HCT116 (cell line): ENCODE measurements around the gene SCGB1A1. TPM values are rescaled to one million over a fixed set of nuclear protein-coding genes. Genes with fewer than 3 reads are reported as not detected.

Source experiments
- ATAC-seq: fragments of 200-7000 bp; cut with Tn5 transposase; 2 replicates; pipeline ENCODE4 v1.9.1; 2020; ENCODE audit warnings: mild to moderate bottlenecking, moderate library complexity
- BruUV-seq: library from RNA; stranded (reverse); fragments of 400-500 nt; replicated peaks from 2 replicates; lab custom pipeline; 2021; lab: Mats Ljungman, UMichigan
- CTCF ChIA-PET: fragments of 300-600 bp; sonication (Branson Sonifier 250); formaldehyde crosslinking; loops from one replicate; lab custom pipeline; 2021; ENCODE audit warnings: antibody characterized with exemption; lab: Charles Lee
- POLR2A ChIA-PET: fragments of 300-600, 350-600 bp; sonication (Branson Sonifier 250); formaldehyde crosslinking; loops from one replicate; lab custom pipeline; 2021; ENCODE audit warnings: antibody characterized with exemption; lab: Charles Lee
- RAD21 ChIA-PET, 2 experiments: fragments of 300-600 bp; sonication (Branson Sonifier 250); formaldehyde crosslinking; loops; one replicate each; lab custom pipeline; 2023; ENCODE audit warnings: low total read pairs in 2 of 2; ENCODE audit not compliant: uncharacterized antibody in 2 of 2, unreplicated experiment in 2 of 2, low non-redundant PET in 1 of 2; lab: Charles Lee
- DNase-seq: peaks from one replicate; pipeline ENCODE4 v3.0.0-alpha.2; 2010; ENCODE audit warnings: low read depth, low spot score
- H2AFZ ChIP-seq: fragments of 200-600 bp; shearing (Covaris generic), sonication (generic); 2 replicates; pipeline ENCODE4 v1.6.1; 2017; ENCODE audit warnings: low read depth, mixed run types, mixed read lengths, antibody characterized with exemption, low read length; ENCODE audit not compliant: poor library complexity, severe bottlenecking
- H3K27ac ChIP-seq: 2 replicates; pipeline ENCODE4 v1.5.1; 2012; ENCODE audit warnings: low read depth, low read length
- H3K27me3 ChIP-seq: fragments of 200-600 bp; sonication (generic); 2 replicates; pipeline ENCODE4 v1.6.1; 2016; ENCODE audit warnings: mixed run types, low read length, mixed read lengths; ENCODE audit not compliant: insufficient read depth
- H3K36me3 ChIP-seq, 2 experiments: fragments of 200-500 bp in 1 of 2; fragments of 200-600 bp in 1 of 2; sonication (Bioruptor generic) in 1 of 2; sonication (generic) in 1 of 2; 2 replicates each; pipeline versions ENCODE4 v1.5.1 to v1.6.1; 2014 to 2016; ENCODE audit warnings: low read length in 2 of 2, inconsistent platforms in 1 of 2, mixed read lengths in 1 of 2, mixed run types in 1 of 2; ENCODE audit not compliant: insufficient read depth in 2 of 2, control insufficient read depth in 1 of 2
- H3K4me1 ChIP-seq, 2 experiments: fragments of 200-600 bp in 1 of 2; sonication (generic) in 1 of 2; 2 replicates each; pipeline versions ENCODE4 v1.5.1 to v1.6.1; 2012 to 2017; ENCODE audit warnings: low read length in 2 of 2, inconsistent platforms in 1 of 2, mild to moderate bottlenecking in 1 of 2, mixed read lengths in 1 of 2, mixed run types in 1 of 2, moderate library complexity in 1 of 2; ENCODE audit not compliant: insufficient read depth in 2 of 2, control insufficient read depth in 1 of 2
- H3K4me2 ChIP-seq: fragments of 200-600 bp; sonication (generic); 2 replicates; pipeline ENCODE4 v1.6.1; 2017; ENCODE audit warnings: mixed run types, low read length, mixed read lengths
- H3K4me3 ChIP-seq, 2 experiments: fragments of 200-600 bp in 1 of 2; sonication (generic) in 1 of 2; replicated peaks in 1 of 2; 2 replicates each; pipeline ENCODE4 v1.5.1; 2011 to 2016; ENCODE audit warnings: low read length in 2 of 2, control low read depth in 1 of 2, low read depth in 1 of 2, mild to moderate bottlenecking in 1 of 2, mixed read lengths in 1 of 2, mixed run types in 1 of 2
- H3K79me2 ChIP-seq: fragments of 200-600 bp; sonication (generic); 2 replicates; pipeline ENCODE4 v1.6.1; 2017; ENCODE audit warnings: mild to moderate bottlenecking, mixed run types, low read length, moderate library complexity, mixed read lengths; ENCODE audit not compliant: insufficient read depth
- H3K9ac ChIP-seq: fragments of 200-600 bp; sonication (generic); 2 replicates; pipeline ENCODE4 v1.6.1; 2016; ENCODE audit warnings: low read length, mixed read lengths
- H3K9me2 ChIP-seq: fragments of 200-600 bp; sonication (generic), shearing (Covaris generic); 2 replicates; pipeline ENCODE4 v1.6.1; 2017; ENCODE audit warnings: mixed run types, mild to moderate bottlenecking, moderate library complexity; ENCODE audit not compliant: insufficient read depth
- H3K9me3 ChIP-seq, 2 experiments: fragments of 200-500 bp in 1 of 2; fragments of 200-600 bp in 1 of 2; sonication (Bioruptor generic) in 1 of 2; sonication (generic) in 1 of 2; 2 replicates each; pipeline ENCODE4 v1.6.1; 2014 to 2017; ENCODE audit warnings: low read length in 2 of 2, mixed read lengths in 2 of 2, inconsistent platforms in 1 of 2, low read depth in 1 of 2, mild to moderate bottlenecking in 1 of 2, mixed run types in 1 of 2, moderate library complexity in 1 of 2; ENCODE audit not compliant: control insufficient read depth in 1 of 2, insufficient read depth in 1 of 2
- H4K20me1 ChIP-seq: fragments of 200-600 bp; sonication (generic), shearing (Covaris generic); 2 replicates; pipeline ENCODE4 v1.6.1; 2017; ENCODE audit warnings: mixed run types, mild to moderate bottlenecking, moderate library complexity; ENCODE audit not compliant: insufficient read depth
- CBX3 ChIP-seq: IDR thresholded peaks from 2 replicates; pipeline ENCODE4 v1.6.1; 2012; ENCODE audit warnings: low read depth
- ELF1 ChIP-seq: IDR thresholded peaks from 2 replicates; pipeline ENCODE4 v1.6.1; 2012; ENCODE audit warnings: low read depth, borderline replicate concordance
- JUND ChIP-seq: IDR thresholded peaks from 2 replicates; pipeline ENCODE4 v1.6.1; 2012
- POLR2A ChIP-seq: IDR thresholded peaks from 2 replicates; pipeline ENCODE4 v1.7.0; 2011; ENCODE audit warnings: borderline replicate concordance; ENCODE audit not compliant: insufficient read depth, insufficient read length; ENCODE audit errors: extremely low read depth
- RAD21 ChIP-seq: IDR thresholded peaks from 2 replicates; pipeline ENCODE4 v1.6.1; 2012; ENCODE audit warnings: low read depth, mild to moderate bottlenecking
- REST ChIP-seq: IDR thresholded peaks from 2 replicates; pipeline ENCODE4 v1.6.1; 2012; ENCODE audit warnings: low read depth
- SIN3A ChIP-seq: IDR thresholded peaks from 2 replicates; pipeline ENCODE4 v1.6.1; 2012; ENCODE audit warnings: low read depth
- SRF ChIP-seq: IDR thresholded peaks from 2 replicates; pipeline ENCODE4 v1.6.1; 2012; ENCODE audit warnings: low read depth
- YY1 ChIP-seq: IDR thresholded peaks from 2 replicates; pipeline ENCODE4 v1.6.1; 2011; ENCODE audit warnings: low read length, low read depth, moderate library complexity, mild to moderate bottlenecking; ENCODE audit not compliant: insufficient replicate concordance; ENCODE audit errors: extremely low read depth
- ZFX ChIP-seq: fragments of 450-650 bp; IDR thresholded peaks from 2 replicates; pipeline ENCODE4 v1.6.1; 2017
- intact Hi-C: fragments of 100-400 bp; cut with micrococcal nuclease; formaldehyde crosslinking; loops from 2 replicates; pipeline ENCODE4 v1.10.0; 2022
- total RNA-seq: library from RNA; stranded (reverse); gene quantifications from one replicate; pipeline ENCODE4 v1.2.1, GENCODE V29; 2021; ENCODE audit not compliant: unreplicated experiment
- TF ChIP-seq, protein P1 (sequence below): IDR thresholded peaks from 2 replicates; pipeline ENCODE4 v1.6.1; 2012

The SCGB1A1 gene
- total RNA-seq, 1 experiment from 2014 or later: 2.0 TPM

- Histone ChIP-seq H3K9ac (no peak overlapping the region), H3K79me2 (no peaks in the 10 kb centered on the region), H3K9me2 (no peaks in the 10 kb centered on the region), H3K4me3 (no peak overlapping the region), H3K9me3 (no peaks in the 10 kb centered on the region), H3K4me2 (no peak overlapping the region), H3K27ac (no peak overlapping the region), H3K36me3 (no peaks in the 10 kb centered on the region), H3K27me3 (no peaks in the 10 kb centered on the region), H3K4me1 (peaks cover 4 to 7% of the 10 kb centered on the region in 2 experiments; a peak in 3 of 4 replicates), H2AFZ (no peak overlapping the region), H4K20me1 (no peaks in the 10 kb centered on the region)
- ATAC-seq: no peak
- no peak for DNase-seq
- ChIA-PET CTCF (interaction anchor here (2.5 kb wide), 1 partner anchor 12 kb away, joined by 13 read pairs; no protein-coding TSS in a partner anchor), RAD21 (no interaction called here), POLR2A (interaction anchor here (1.0 kb wide), 1 partner anchor 11 kb away, joined by 4 read pairs; no protein-coding TSS in a partner anchor)
- intact Hi-C loops: no loop called here
- TF ChIP-seq ELF1 (no peak), YY1 (no peak), REST (no peak), CBX3 (no peak), JUND (no peak), POLR2A (no peak), SIN3A (no peak), RAD21 (no peak), SRF (no peak), ZFX (no peak)
- TF ChIP-seq, protein P1, sequence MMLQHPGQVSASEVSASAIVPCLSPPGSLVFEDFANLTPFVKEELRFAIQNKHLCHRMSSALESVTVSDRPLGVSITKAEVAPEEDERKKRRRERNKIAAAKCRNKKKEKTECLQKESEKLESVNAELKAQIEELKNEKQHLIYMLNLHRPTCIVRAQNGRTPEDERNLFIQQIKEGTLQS: no peak
- BruUV-seq: no TSS peak
These were observed 17.2 kb downstream of the SCGB1A1 start for GRCh38 chr11:62435846-62436660.
